Measurements from ENCODE around the gene MMP23B.
"Not testable (repeated sequence)": the region's sequence is repeated elsewhere in the genome, so short reads cannot be mapped to it uniquely, and the experiment has no call there.

Gene MMP23B

GRCh38 chr1:1671365-1672119 lies 39.6 kb downstream of the MMP23B start:
- DNase-seq = no peak

DNA sequence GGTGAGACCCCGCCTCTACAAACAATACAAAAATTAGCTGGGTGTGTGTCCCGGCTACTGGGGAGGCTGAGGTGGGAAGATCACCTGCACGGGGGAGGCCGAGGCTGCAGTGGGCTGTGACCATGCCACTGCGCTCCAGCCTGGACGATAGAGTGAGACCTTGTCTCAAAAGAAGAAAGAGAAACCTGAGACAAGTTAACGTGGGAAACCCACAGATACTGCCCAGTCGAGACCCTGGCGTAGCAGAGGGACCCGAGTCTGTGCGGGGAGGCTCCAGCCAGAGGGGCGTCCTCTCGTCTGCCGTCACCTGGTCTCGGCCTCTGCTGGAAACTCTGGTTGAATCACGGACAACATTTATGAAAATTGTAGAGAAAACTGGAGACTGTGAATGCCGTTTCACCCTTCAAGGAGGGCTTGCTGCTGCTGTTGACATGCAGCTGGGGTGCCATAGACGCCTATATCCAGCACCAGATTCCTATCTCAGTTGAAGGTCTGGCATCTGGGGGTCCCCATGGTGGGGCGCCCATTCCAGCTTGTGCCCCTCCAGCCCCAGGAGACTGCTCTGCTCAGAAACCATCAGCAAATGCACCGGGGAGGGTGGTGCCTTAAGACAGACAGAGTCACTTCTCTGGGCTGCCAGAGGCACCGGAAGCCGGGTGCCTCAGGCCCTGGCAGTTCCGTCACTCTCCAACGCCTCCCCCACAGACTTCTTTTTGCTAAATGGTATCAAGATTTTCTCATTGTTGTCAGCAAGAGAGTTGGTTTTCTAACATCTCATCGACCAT lies 40.4 kb downstream of the MMP23B start:
- DNase-seq = no peak

DNA sequence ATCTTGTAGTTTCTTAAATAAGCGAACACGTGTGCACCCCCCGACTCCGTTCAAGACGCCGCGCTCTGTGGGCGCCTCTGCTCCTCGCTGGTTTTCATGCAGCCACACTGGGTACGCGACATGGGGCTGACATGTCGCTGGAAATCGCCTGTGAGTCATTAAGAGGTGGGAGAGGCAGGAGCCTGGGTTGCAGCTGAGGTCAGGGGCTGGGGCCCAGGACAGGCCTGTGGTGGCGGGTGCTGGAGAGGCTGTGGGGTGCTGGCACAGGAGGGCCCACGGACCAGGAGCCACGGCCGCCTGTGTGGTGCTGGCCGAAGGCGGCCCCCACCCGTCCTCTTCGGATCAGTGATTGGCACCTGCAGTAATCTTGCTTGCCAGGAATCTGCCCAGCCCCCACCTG lies 42.8 kb downstream of the MMP23B start:
- DNase-seq = not testable (repeated sequence)

DNA sequence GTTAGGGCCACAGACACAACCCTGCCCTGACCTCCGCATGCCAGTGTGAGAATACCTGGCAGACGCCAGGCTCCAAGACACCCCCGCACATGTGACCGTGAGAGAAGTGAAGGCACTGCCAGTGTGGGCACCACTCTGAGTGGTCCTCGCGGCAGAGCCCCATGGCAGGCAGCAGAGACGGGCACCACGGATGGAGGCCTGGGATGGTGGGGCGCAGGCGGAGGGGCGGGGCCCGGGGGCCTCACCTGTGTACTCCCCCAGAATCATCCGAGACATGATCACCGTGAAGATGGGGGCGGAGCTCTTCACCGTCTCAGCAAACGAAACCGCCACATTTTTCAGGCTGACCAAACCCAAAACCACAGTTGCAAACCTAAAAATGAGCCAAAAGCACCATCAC lies 43.2 kb downstream of the MMP23B start:
- DNase-seq = not testable (repeated sequence)

DNA sequence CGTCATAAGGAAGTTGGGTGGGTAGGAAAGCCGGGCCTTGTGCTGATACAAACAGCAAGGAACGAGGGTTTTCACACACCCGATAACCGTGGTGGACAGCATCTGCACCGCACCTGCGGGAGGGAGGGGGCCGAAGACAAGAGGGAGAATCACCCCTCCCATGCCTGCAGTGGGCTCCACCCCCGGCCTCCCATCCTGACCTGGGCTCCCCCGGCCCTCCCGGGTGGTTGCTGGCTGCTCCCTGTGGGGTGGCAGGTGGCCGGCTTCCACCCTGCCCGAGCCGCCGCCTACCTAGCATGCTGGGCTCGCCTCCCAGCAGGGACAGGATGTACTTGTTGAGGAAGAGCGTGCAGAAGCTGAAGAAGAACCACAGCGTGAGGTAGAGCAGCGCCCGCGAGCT lies 44.1 kb downstream of the MMP23B start:
- not testable (repeated sequence) for DNase-seq

DNA sequence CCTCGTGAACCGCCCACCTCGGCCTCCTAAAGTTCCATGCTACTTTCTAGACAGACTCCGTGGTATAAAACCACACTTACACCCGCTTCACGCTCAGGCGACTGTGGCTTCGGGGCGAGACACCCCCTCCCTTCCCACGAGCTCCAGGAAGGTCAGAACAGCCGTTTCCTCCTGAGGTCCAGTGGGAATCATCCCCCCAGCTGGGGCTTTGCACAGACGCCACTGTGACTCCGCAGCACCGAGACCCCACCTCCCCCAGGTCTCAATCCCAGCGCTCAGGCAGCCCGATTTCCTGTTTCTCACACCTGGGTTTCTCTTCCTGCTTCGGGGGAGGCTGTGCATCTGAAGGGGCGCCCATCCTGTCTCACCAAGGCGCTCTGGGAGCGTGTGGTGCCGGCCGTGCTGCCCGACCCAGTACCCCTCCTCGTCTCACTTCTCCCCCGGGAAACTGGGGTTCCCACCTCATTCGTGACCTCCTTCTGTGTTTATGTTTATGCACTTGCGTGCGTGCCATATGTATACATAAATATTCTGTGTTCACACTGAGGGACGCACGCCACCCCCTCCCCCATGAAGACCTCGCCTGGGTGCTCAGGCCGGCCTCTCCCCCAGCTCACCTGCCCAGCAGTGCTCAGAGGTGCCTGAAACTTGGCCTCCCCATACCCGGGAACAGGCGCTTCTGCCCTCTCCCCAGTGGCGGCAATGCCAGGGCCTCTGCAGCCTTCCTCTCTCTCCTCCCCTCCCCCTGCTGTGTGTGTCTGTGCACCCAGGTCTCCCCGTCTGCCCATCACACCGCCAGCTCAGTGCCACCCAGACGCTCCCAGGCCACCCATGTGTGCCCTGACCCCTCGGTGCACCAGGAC lies 46.0 kb downstream of the MMP23B start:
- no peak for DNase-seq

DNA sequence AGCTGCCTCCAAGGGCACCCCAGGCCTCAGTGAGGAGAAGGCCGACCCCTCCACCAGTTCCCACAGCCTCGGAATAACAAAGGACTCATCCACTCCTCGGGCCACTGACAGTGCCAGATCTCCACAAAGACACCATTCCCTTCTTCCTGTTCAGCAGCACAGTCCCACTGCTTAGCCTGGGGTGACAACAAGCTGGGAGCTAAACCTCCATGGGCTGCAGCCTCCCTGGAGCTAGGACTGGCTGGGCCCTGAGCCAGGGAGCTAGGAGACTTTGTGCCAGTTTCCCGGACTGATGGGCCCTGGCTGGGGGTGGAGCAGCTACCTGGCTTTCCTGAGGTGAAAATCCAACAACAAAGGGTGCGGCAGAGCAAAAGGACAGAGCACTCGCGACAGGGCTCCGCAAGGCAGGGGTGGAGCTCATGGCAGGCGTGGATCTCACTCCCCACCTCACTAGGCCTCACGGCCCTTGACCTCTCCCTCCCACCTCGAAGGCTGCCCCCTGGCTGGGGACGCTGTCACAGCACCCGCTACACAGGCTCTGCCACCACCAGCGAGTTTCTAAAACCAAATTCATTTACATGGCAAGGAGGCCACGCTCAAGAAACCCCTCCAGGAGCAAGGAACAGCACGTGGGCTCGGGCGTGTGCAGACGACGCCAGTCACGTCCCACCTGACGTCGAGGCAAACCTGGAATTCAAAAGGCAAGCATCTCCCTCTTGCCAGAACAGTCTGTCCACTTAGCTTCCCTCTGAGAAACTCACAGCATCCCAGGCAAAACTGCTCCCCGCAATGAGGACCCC lies 46.8 kb downstream of the MMP23B start:
- DNase-seq = no peak

DNA sequence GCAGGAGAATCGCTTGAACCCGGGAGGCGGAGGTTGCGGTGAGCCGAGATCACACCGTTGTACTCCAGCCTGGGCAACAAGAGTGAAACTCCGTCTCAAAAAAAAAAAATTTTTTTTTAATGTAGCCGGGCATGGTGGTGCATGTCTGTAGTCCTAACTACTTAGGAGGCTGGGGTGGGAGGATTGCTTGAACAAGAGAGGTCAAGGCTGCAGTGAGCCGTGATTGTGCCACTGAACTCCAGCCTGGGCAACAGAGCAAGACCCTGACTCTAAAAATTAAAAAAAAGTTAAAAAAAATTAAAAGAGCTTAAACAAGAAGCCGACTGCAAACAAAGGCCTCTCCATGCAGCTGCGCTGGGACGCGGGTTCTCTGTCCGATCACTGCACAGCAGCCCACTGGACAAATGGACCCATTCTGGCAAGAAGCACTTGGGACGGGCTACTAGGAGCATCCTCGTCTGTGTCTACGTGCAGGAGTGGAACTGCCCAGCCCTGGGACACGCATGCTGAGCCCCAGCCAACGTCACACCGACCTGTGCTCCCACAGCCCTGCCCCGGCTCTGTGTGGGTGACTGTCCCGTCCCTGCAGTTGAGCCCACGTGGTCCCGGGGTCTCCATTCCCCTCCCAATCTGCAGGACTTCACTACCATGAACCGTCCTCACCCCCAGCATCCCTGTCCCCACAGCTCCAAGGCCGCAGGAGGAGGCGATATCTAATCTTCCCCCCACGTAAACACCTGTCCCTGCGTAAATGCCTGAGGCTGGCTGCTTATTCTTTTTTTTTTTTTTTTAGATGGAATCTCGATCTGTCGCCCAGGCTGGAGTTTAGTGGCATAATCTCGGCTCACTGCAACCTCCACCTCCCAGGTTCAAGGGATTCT lies 48.3 kb downstream of the MMP23B start:
- DNase-seq = no peak

DNA sequence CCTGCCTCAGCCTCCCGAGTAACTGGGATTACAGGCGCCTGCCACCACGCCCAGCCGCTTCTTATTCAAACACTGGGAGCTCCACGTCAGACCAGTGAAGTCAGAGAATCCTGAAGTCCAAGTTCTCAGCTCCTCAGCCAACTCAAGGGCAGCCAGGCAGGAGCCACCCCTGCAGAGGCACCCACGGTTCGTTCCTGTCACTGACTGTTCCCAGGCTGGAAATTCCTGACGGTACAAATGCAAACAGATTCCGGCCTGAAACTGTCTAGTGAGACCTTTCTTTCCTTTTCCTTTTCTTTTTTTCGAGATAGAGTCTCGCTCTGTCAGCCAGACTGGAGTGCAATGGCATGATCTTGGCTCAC lies 48.9 kb downstream of the MMP23B start:
- no peak for DNase-seq

DNA sequence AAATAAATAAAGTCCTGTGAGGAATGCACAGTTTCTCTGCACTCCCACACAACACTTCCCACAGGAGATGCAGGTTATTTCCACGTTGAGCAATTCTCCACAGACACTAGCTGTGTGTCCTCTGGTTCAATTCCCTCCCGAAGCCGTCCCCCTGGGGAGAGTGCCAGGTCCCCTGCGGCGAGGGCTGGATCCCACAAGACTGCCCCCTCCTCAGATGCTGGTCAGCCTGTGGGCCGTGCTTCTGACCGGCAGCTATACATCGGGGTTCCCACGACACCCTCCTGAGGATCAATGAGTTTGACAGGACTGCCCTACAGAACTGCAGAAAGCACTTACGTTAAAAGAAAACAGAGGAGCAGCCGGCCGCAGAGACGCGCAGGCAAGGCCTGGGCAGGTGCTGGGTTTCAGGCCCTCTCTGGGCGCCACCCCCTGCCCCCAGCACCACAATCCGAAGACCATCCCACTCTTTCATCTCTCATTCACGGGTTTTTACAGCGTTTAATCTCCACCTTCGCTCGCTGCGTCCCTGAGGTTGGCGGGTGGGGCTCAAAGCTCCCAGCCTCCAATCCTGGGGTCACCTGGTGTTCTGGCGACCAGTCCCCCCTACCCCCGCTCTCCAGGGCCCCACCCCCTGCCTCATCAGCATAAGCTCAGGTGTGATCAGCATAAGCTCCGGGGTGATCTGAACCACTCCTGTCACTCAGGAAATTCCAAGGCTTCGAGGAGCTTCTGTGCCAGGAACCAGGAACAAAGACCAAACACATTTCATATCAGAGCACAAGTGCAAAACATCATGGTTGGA lies 51.3 kb downstream of the MMP23B start:
- no peak for DNase-seq

Data from NCI-H1105 (cell line).